Dedifferentiated amniotic fluid mesenchymal stem cell (primary cell): ENCODE data around the gene MCRIP2.
A peak's percentile ranks its signal among the peaks of the same experiment; 100 is the strongest.
"Not testable (repeated sequence)": the region's sequence is repeated elsewhere in the genome, so short reads cannot be mapped to it uniquely, and the experiment has no call there.

ENCODE experiments used
- DNase-seq: peaks from one replicate; pipeline ENCODE4 v3.0.0-alpha.2; 2016; ENCODE audit errors: extremely low spot score

The MCRIP2 gene, protein sequence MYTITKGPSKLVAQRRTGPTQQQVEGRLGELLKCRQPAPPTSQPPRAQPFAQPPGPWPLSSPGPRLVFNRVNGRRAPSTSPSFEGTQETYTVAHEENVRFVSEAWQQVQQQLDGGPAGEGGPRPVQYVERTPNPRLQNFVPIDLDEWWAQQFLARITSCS

DNA sequence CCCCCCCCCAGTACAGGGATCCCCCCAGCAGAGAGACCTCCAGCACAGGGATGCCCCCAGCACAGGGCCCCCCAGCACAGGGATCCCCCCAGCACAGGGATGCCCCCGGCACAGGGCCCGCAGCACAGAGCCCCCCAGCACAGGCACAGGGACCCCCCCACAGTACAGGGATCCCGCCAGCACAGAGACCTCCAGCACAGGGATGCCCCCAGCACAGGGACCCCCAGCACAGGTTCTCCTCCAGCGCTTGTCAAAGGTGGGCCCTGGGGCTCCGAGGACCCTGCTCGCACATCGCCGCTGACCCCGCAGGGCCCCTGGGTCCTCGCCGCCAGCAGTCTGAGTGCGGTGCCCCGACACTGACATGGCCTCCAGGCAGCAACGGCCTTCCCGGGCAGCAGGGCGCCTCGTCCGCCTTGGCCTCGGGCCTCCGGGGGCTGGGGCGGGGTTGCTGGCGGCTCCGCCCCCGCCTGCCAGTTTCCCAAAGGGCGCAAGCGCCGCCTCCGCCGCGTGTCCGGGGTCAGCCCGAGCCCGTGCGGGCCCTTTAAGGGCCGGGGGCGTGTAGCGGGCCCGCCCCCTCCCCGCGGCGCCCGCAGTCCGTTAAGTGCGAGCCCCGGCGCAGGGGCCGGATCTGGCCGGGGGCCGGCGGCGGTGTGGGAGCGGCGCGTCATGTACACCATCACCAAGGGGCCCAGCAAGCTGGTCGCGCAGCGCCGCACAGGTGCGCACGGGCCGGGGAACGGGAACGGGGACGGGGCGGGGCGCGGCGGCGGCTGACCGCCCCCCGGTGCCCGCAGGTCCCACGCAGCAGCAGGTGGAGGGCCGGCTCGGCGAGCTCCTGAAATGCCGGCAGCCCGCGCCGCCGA lies at the start of gene MCRIP2:
Gene MCRIP2 (plus strand): TSS at position 503 of the 863 bp plus-strand sequence. CDS start 164 bp downstream, at position 667.
- peak; percentile 28 for DNase-seq

DNA sequence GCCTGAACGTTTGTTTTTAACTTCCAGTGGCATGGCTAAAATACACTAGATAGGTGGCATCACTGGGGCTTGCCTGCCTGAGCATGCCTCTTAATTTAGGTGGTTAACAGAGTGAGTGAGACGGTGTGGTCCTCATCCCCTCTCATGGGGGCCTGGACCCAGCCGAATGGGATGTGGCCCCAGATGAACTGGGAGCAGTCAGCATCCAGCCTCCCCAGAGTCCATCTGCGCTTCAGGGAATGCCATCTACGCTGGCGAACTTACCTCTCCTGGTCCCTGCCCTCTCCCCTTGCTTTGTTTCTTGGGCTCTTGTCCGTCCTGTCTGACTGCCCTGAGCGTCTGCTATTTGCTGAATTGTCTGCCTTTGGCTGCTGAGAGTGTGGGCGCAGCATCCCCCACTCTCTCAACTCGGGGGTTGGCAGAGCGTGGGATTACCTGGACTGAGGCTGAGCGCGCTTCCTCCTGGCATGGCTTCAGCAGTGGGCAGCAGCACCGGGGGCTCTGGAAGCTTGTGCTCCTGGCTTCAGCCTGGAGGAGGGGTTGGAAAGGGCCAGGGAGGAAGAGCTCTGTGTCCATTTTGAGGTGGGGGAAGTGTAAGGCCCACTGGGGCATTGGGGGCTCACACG lies 49.6 kb upstream of the MCRIP2 start:
- DNase-seq, result no peak

DNA sequence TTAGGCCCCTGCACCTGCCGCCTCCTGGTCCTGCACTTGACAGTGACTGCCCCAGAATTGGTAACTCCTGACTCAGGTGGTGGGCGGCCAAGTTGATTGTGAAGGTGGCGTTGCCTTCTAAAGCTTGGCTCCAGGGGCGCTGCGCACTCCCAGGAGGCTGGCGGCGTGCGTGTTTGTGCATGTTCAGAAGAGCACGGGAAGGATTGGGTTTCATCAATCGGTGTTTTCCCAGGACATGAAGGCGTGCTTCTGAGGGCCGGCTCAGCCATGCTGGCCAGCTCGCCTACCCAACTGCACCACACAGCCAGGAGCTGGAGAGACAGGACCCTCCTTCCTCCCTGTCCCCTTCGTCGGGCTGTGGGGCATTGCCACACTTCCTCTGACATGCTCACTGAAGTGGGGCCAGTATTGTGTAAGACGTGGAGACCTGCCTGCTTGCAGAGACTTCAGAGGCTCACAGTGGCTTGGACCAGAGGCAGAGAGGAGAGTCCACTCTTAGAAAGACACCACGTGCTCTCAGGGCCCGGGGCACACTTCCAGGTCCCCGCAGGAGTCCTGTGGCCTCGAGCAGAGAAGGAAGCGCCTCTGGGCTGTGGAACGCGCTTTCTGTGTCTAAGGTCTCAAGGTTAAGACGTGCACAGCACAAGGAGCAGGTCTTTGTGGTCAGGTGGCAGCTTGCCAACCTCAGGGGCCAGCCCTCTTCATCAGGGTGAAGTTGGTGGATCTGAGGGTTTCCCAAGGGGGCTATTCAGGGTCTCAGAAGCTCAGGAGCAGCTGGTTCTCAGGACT lies 48.9 kb upstream of the MCRIP2 start:
- no peak for DNase-seq

DNA sequence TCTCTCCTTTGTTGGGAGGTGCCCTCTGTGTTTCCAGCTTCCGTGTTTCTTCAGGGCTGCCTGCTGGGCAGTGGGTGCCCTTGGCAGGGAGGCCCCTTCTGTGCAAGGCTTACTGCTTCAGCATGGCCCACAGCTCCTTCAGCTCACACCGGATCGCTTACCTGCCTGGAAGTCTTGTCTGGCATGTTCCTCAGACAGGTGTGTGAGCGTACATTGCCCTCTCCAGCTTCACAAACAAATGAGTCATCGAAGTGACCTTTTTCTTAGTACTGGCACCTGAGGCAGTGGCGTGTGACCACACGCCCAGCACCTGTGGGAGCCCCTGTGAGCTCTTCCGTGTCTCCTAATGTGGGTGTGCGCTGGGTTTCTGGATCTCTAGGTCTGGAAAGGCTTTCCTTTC lies 48.2 kb upstream of the MCRIP2 start:
- no peak for DNase-seq

DNA sequence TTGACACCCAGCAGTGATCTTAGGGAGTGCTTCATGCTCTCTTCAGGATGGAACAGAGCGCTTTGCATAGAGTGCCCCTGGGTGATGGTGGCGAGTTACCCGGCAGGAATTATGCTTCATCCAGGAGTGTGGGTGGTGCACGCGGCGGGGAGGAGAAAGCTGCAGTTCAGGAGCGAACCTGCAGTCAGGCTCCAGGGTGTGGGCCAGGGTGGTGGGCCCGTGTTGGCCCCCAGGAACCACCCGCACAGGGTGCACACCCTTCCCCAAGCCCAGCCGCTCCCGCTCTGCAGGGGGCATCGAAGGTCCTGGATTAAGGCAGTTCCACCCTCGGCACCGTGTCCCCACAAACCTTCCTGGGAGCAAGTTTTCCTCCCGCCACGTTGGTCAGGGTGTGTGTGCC lies 47.8 kb upstream of the MCRIP2 start:
- DNase-seq, result no peak

DNA sequence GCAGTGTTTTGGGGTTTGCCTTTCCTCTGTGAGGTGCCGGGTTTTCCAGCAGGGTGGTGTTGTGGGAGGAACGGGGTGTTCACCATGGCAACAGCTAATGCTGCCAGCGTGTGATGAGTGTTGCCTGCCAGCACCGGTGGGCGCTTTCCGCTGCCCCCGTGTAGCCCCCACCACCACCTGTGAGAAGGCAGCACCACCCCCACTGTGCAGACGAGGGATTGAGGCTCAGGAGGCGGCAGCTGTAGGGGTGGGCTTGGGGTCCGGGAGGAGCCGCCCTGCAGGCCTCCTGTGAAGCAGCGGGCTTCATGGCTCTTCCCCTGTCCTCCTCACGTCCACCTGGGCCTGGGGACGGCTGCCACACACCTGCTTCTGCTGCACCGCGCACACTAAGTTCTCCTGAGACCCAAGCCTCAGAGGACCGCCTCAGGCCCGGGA lies 46.5 kb upstream of the MCRIP2 start:
- DNase-seq, result no peak

DNA sequence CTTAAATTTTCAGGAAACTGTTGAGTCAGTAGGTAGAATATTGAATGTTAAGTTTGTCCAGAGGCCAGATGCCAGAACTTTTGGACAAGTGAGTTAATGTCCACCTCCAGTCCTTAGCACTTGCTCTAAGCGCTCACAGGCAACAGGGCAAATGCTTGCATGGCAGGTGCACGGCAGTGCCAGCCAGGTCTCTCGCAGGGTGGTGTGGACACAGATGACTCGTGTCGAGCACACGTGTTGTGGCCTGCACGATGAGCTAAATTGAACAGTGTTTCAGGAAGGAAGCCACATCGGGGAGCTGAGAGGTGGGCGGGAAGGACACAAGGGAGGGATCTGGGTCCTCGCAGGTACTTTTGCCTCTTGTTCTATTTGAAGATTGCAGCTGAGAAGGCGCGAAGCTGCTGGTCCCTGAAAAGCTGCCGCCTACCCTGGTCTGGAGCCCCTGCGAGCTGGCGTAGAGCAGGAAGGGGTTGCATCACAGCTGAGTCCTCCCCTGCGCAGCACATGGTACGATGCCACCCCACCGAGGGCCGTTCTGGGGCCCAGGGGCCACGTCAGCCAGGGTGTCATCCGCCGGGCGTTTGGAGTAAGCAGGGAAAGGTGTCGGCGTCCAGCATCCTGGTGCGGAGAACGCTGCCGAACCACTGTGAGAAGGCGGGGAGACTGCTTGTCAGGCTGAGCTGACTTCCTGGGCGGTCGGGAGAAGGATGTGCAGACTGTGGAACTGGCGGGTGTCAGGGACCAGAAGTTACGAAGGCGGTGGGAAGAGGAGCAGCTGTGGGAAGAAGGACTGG lies 45.5 kb upstream of the MCRIP2 start:
- no peak for DNase-seq

DNA sequence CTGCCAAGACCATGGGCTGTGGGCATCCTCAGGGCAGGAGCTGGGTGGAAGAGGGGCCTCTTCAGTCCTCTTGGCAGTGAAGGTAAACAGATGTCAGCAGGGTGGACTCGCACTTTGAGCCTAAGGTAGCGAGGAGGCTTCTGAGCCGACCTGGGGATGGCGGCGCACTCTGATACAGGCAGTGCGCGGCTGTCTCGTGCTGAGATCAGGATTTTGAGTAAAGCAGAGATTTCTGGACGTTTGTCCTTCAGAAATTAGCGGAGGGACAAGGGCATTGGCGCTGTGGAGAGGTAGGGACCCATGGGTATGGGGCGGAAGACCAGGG lies 44.9 kb upstream of the MCRIP2 start:
- DNase-seq, result no peak

DNA sequence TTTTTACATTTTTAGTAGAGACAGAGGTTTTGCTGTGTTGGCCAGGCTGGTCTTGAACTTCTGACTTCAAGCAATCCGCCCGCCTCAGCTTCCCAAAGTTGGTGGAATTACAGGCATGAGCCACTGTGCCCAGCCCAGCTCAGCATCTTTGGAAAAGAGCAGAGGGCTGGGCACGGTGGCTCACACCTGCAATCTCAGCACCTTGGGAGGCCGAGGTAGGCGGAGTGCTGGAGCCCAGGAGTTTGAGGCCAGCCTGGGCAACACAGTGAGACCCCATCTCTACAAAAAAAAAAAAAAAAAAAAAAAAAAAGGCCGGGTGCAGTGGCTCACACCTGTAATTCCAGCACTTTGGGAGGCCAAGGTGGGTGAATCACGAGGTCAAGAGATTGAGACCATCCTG lies 44.0 kb upstream of the MCRIP2 start:
- not testable (repeated sequence) for DNase-seq

DNA sequence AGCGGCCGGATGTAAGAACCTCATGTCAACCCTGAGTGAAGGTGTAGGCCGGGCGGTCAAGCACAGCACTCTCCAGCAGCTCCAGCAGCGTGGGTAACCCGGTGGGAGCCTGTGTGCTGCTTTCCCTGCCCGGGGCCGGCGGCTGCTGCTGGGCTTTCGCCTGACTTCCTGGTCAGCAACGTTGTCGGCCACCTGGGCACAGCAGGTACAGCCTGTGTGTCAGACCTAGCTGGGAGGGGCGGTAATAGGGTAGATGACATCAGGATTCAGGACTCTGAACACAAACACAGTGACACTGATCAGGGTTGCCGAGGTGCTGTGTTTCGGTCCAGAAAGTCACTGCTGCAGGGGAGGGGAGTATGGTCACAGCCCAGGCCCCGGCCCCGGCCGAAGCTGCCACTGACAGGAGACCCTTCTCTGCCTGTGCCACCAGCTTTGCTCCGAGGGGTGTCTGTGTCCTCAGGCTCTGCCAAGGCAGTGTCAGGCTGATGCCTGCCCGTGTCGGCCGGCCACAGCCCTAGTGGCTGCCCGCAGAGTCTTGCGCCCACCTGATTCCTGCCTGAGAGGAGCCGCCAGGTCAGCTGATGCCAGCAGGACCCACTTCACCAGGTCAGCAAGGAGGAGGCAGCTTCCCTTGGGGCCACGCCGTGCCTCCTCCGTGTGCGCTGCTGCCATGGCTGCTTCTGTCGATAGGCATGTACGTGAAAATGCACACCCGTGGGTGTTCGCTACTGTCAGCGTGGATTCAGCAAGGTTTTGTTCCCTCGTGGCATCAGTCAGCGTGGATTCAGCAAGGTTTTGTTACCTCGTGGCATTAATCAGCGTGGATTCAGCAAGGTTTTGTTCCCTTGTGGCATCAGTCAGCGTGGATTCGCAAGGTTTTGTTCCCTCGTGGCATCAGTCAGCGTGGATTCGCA lies 42.5 kb upstream of the MCRIP2 start:
- DNase-seq, result no peak

DNA sequence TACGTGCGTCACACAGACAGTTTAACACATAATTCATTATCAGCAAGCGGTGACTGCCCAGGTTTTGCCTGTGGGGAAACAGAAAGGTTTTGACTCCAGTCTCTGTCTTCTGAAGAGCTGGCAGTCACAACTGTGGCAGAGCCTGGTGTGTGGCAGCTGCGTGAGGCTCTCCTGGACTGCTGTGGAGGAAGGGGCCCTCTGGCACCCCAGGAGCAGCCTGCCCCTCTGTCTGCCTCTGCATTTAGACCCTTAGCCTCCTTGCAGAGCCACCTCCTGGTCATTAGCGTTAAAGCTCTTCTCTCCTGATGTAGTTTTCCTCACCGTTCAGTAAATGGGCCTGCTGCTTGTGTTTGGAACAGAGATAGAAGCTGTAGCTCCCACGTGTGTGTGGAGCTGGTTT lies 40.8 kb upstream of the MCRIP2 start:
- no peak for DNase-seq

DNA sequence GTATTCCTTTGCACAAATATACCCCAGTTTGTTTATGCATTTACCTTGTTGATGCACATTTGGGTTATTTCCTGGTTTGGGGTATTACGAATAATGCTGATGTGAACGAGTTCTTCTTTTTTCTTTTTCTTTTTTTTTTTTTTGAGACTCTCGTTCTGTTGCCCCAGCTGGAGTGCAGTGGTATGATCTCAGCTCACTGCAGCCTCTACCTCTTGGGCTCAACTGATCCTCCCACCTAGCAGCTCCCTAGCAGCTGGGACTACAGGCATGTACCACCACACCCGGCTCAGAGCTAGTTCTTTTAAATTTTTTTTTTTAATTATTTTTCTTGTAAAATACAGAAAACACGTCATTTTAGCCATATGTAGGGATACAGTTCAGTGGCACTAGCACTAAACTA lies 37.7 kb upstream of the MCRIP2 start:
- DNase-seq, result no peak

DNA sequence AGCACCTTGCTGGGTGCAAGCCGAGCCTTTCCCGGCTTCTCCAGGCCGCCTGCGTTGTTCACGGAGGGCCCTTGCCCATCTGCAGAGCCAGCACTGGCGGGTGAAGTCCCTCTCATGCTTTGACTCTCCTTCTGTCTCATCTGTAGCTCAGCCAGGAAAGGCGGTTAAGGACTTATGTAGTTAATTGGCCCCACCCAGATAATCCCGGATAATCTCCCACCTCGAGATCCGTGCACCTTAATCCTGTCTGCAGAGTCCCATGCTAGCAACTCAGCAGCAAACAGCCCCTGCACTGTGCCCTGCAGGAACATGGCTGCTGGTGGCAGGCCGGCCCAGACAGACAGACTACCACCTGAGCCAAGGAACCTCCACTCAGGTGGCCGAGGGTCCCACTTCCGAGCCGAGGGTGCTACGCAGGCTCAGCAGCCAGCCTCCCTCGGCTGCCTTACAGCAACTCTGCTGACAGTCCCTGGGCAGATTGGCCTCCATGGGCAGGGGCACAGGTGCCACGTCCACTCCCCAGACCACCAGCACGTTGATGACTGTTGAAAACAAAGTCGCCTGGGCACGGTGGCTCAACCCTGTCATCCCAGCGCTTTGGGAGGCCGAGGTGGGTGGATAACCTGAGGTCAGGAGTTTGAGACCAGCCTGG lies 34.8 kb upstream of the MCRIP2 start:
- DNase-seq, result no peak

DNA sequence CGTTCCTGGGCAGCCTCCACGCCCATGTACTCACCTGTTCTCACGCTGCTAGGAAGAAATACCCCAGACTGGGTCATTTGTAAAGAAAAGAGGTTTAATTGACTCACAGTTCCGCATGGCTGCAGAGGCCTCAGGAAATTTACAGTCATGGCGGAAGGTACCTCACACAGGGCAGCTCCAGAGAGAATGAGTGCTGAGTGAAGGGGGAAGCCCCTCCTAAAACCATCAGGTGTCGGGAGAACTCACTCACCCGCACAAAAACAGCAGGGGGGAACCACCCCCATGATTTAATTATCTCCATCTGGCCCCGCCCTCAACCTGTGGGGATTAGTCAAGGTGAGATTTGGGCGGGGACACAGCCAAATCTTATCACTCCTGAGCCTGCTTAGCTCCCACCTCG lies 33.6 kb upstream of the MCRIP2 start:
- DNase-seq, result no peak

DNA sequence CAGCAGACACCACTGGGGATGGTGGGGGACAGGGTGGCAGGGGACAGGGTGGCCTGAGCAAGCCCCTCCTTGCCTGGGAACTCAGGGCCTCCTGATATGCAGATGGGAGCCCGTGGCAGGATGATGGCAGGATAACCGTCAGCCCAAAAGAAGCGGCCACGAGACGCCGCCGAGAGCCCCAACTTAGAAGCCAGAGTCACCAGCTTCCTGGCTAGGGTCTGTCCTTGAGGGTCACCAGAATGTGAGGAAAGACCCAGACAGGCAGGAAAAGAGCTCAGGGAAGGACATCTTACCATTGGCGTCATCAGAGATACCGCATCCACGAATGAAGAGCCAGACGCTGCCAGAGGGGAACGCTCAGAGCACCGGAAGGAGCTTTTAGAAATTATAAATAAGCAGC lies 32.3 kb upstream of the MCRIP2 start:
- no peak for DNase-seq

DNA sequence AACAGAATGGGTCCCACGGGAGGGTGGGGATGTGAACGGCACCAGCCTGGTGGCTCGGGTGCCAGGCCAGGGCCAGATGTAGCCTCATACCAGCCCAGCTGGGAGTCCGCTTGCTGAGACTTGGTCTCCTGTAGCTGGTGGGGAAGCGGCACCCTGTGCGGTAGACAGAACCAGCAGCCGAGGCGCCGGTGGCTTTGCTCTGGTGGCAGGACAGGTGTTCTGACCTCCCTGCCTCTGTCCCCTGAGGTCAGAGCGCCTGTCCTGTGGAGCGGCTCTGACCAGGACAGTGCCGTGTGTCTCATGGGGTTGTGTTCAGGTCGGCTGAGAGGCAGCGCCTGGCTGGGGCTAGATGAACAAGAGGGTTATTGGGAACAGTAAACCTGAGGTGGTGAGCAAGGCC lies 31.6 kb upstream of the MCRIP2 start:
- no peak for DNase-seq

DNA sequence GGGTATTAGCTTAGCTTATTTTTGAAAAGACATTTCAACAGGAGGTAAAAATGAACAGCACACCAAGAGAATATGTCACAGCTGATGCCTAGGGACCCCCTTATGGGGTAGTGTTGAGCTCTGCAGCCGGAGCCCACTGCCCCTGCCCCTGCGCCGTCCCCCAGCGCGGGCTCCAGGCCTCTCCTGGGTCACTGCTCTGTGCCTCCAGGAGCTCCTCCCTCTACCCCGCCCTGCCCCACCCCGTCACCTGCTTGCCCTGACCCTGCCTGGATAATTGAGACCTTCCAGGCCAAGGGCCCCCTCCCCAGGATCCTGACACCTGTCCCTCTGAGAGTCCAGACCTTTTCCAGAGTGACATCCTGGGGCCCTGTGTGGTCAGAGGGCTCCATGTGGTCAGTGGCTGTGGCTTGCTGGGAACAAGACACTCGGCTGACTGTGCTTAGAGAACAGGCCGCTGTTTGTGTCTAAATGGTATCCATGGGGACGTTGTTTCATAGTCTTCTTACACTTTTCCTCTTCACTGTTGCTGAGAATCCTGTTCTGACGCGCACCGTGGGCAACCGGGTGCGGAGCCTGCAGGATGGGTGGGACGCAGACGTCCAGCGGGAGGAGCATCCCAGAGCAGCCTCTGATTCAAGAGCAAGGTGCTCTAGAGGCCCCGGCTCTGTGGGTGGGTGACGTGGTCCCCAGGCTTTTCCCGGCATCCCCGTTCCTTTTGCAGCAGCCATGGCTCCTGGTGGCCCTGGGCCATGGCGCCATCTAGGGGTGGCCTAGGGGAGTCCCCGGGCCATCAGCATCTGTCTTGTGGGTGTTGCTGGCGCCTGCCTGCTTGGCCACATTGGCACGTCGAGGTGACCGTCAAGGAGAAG lies 30.9 kb upstream of the MCRIP2 start:
- DNase-seq, result no peak

DNA sequence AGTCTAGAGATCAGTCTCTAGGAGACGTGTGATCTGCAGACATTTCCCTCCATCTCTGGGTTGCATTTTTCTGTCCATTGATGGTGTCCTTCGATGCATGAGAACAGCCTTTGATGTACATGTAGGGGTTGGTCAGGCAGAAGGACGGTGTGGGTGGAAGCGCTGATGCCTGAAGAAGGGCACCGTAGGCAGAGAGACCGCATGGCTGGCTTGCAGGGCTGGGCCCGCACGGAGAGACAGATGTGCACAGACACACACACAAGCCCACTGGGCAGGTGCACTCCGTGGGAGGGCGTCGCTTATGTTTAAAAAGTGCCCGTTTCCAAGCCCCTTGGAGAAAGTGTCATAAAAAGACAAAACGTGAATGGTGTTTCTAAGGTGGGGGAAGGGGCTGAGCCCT lies 26.5 kb upstream of the MCRIP2 start:
- no peak for DNase-seq
